Cardiac muscle cell (in vitro differentiated cells and primary cell): ENCODE results near the gene TAS2R13. TPM values are rescaled to one million over a fixed set of nuclear protein-coding genes. Genes with fewer than 3 reads are reported as not detected.

ENCODE experiments used
- DNase-seq, 2 donors: peaks; one replicate each; pipeline versions ENCODE4 v3.0.0 to v3.0.0-alpha.2; 2010 to 2017; ENCODE audit warnings: low read depth in 1 of 2, low spot score in 1 of 2
- H3K27ac ChIP-seq: fragments of 200-600 bp; sonication (generic); 2 replicates; pipeline ENCODE4 v1.5.1; 2016
- H3K27me3 ChIP-seq: fragments of 200-600 bp; sonication (generic); 2 replicates; pipeline ENCODE4 v1.6.0; 2016; ENCODE audit warnings: control low read depth
- H3K36me3 ChIP-seq: fragments of 200-600 bp; sonication (generic); 2 replicates; pipeline ENCODE4 v1.5.1; 2016; ENCODE audit warnings: control low read depth
- H3K4me1 ChIP-seq: fragments of 200-600 bp; sonication (generic); 2 replicates; pipeline ENCODE4 v1.8.1; 2017; ENCODE audit warnings: low read depth, mild to moderate bottlenecking, mixed run types
- H3K4me3 ChIP-seq: fragments of 200-600 bp; sonication (generic); 2 replicates; pipeline ENCODE4 v1.5.1; 2016; ENCODE audit warnings: mild to moderate bottlenecking
- H3K9me3 ChIP-seq: fragments of 200-600 bp; sonication (generic); 2 replicates; pipeline ENCODE4 v1.5.1; 2017; ENCODE audit warnings: low read depth, mild to moderate bottlenecking, control low read depth
- polyA plus RNA-seq: library from polyadenylated mRNA; unstranded; fragments of >200 nt; fragmentation: Nextera tagmentation; extraction: Ambion mirVana; gene quantifications from 2 replicates; pipeline ENCODE4 v1.2.1, GENCODE V29; 2016
- total RNA-seq: library from RNA; depleted of rRNA; stranded (reverse); fragments of >200 nt; gene quantifications from 2 replicates; pipeline ENCODE4 v1.2.3, GENCODE V29; 2016
- TF ChIP-seq, protein P1 (sequence below): IDR thresholded peaks from 2 replicates; pipeline ENCODE4 v1.5.1; 2012; ENCODE audit warnings: low read depth, mild to moderate bottlenecking, low read length

TAS2R13 gene, protein sequence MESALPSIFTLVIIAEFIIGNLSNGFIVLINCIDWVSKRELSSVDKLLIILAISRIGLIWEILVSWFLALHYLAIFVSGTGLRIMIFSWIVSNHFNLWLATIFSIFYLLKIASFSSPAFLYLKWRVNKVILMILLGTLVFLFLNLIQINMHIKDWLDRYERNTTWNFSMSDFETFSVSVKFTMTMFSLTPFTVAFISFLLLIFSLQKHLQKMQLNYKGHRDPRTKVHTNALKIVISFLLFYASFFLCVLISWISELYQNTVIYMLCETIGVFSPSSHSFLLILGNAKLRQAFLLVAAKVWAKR
- total RNA-seq: 0.11 and 0.69 TPM in 2 replicates
- polyA plus RNA-seq: not detected in 2 replicates

DNA sequence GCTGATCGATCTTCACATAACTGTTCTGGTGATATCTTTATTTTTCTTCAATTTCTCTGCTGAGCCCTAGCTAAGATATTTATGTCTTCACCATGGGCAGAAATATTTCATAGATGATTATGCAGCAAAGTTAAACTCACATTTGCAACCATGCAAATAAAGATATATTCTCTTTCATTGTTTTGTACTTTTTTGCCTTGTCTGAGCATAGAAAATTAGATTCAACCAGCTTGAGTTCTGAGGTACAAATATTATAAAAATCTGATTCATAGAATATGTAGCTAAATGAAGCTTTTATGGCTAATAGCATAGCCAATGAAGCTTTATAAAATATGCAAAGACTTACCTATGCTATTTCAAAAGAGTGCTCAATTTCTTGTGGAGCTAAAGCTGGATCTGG is at the start of gene TAS2R13:
TSS of gene TAS2R13 (minus strand) at position 101 of the 400 bp plus-strand sequence. CDS start 264 bp downstream, outside the sequence.
- no peak for DNase-seq
- H3K9me3 ChIP-seq: no peaks in the 10 kb centered on the region
- peaks cover 11% of the 10 kb centered on the region for H3K4me1 ChIP-seq
- H3K27me3 ChIP-seq: no peaks in the 10 kb centered on the region
- no peak within 1 kb of the TSS for H3K4me3 ChIP-seq
- H3K36me3 ChIP-seq: no peaks in the 10 kb centered on the region
- no peak within 1 kb of the TSS for H3K27ac ChIP-seq
- TF ChIP-seq, protein P1, sequence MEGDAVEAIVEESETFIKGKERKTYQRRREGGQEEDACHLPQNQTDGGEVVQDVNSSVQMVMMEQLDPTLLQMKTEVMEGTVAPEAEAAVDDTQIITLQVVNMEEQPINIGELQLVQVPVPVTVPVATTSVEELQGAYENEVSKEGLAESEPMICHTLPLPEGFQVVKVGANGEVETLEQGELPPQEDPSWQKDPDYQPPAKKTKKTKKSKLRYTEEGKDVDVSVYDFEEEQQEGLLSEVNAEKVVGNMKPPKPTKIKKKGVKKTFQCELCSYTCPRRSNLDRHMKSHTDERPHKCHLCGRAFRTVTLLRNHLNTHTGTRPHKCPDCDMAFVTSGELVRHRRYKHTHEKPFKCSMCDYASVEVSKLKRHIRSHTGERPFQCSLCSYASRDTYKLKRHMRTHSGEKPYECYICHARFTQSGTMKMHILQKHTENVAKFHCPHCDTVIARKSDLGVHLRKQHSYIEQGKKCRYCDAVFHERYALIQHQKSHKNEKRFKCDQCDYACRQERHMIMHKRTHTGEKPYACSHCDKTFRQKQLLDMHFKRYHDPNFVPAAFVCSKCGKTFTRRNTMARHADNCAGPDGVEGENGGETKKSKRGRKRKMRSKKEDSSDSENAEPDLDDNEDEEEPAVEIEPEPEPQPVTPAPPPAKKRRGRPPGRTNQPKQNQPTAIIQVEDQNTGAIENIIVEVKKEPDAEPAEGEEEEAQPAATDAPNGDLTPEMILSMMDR: no peak

DNA sequence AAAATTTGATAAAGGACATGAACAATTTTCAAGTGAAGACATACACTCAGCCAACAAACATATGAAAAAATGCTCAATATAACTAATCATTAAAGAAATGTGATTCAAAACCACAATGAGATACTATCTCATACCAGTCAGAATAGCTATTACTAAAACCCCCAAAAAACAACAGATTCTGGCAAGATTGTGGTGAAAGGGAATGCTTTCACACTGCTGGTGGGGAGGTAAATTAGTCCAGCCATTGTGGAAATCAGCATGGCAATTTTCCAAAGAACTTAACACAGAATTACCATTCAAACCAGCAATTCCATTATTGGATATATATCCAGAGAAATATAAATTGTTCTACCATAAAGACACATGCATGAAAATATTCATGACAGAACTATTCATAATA is 48.4 kb upstream of the TAS2R13 start:
- Histone ChIP-seq H3K36me3 (no peaks in the 10 kb centered on the region), H3K4me1 (no peaks in the 10 kb centered on the region), H3K27ac (no peak overlapping the region), H3K27me3 (no peaks in the 10 kb centered on the region), H3K9me3 (no peaks in the 10 kb centered on the region), H3K4me3 (no peak overlapping the region)
- TF ChIP-seq, protein P1: no peak
- peak in 1 of 2 donors; percentile 8 for DNase-seq

DNA sequence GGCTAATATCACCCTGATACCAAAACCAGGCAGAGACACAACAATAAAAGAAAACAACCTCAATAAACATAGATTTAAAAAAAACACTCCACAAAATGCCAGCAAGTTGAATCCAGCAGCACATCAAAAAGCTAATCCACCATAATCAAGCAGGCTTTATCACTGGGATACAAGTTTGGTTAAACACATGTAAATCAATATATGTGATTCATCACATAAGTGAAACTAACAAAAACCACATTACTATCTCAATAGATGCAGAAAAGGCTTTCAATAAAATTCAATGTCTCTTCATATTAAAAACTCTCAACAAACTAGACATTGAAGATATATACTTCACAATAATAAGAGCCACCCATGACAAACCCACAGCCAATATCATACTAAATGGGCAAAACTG is 46.7 kb upstream of the TAS2R13 start:
- H3K27ac ChIP-seq: no peak overlapping the region
- no peaks in the 10 kb centered on the region for H3K4me1 ChIP-seq
- no peaks in the 10 kb centered on the region for H3K27me3 ChIP-seq
- no peak for DNase-seq
- no peak overlapping the region for H3K4me3 ChIP-seq
- H3K36me3 ChIP-seq: no peaks in the 10 kb centered on the region
- no peaks in the 10 kb centered on the region for H3K9me3 ChIP-seq
- TF ChIP-seq, protein P1: no peak

DNA sequence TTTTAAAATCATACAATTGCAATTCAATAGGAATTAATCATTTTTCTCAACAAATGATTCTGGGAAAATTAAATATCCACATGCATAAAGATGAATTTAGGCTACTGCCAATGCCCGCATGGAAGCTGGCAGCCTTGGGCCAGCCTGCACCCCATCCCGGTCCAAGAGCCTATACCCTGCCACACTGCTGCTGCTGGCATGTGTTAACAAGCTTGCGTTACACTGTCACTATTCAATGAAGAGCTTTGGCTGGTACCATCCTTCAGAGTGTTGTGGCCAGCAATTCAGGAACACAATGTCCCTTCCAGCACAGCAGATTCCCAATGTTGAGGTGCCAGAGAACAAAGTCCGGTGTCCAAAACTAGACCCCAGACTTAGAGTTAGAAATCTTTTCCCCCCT is 43.3 kb upstream of the TAS2R13 start:
- Histone ChIP-seq H3K27ac (no peak overlapping the region), H3K36me3 (no peaks in the 10 kb centered on the region), H3K4me3 (no peak overlapping the region), H3K27me3 (no peaks in the 10 kb centered on the region), H3K9me3 (no peaks in the 10 kb centered on the region), H3K4me1 (no peaks in the 10 kb centered on the region)
- TF ChIP-seq, protein P1: no peak
- DNase-seq: no peak

DNA sequence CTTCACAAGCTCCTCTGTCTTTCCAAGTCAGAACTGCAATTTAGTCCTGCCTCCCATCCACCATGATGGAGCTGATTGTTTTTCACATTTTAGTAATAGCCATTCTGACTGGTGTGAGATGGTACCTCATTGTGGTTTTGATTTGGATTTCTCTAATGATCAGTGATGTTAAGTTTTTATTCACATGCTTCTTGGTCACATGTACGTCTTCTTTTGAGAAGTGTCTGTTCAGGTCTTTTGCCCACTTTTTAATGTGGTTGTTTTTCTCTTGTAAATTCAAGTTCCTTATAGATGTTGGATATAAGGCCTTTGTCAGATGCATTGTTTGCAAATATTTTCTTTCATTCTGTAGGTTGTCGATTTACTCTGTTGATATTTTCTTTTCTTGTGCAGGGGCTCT is 33.8 kb upstream of the TAS2R13 start:
- no peaks in the 10 kb centered on the region for H3K4me1 ChIP-seq
- no peak overlapping the region for H3K27ac ChIP-seq
- H3K27me3 ChIP-seq: no peaks in the 10 kb centered on the region
- DNase-seq: no peak
- H3K36me3 ChIP-seq: no peaks in the 10 kb centered on the region
- no peak overlapping the region for H3K4me3 ChIP-seq
- no peaks in the 10 kb centered on the region for H3K9me3 ChIP-seq
- TF ChIP-seq, protein P1: no peak
